K562 (cell line): ENCODE data around the gene ARF4. TPM values are rescaled to one million over a fixed set of nuclear protein-coding genes. Genes with fewer than 3 reads are reported as not detected.

ENCODE experiments used
- ARID4B ChIP-seq: sonication (generic); formaldehyde crosslinking; IDR thresholded peaks from 2 replicates; pipeline ENCODE4 v1.8.0; 2022; ENCODE audit warnings: mild to moderate bottlenecking, missing genetic modification reagents
- CBFB ChIP-seq: sonication (generic); formaldehyde crosslinking; IDR thresholded peaks from 2 replicates; pipeline ENCODE4 v1.4.0; 2020; ENCODE audit warnings: mild to moderate bottlenecking, missing genetic modification reagents
- DACH1 ChIP-seq: fragments of 450-650 bp; IDR thresholded peaks from 2 replicates; pipeline ENCODE4 v1.6.1; 2018; ENCODE audit not compliant: partially characterized antibody
- ETV6 ChIP-seq, 3 experiments: fragments of 150-350 bp in 1 of 3; sonication (generic) in 1 of 3; formaldehyde crosslinking in 1 of 3; IDR thresholded peaks; 2 replicates each; pipeline versions ENCODE4 v1.6.1 to v1.8.0; 2014 to 2022; ENCODE audit warnings: borderline replicate concordance in 2 of 3, low read depth in 2 of 3, antibody characterized with exemption in 1 of 3, low read length in 1 of 3, mild to moderate bottlenecking in 1 of 3, missing genetic modification reagents in 1 of 3
- KHSRP ChIP-seq: fragments of 450-650 bp; IDR thresholded peaks from 2 replicates; pipeline ENCODE4 v1.6.1; 2017
- MAX ChIP-seq: sonication (generic); formaldehyde crosslinking; IDR thresholded peaks from 2 replicates; pipeline ENCODE4 v1.9.0; 2022; ENCODE audit warnings: mild to moderate bottlenecking, missing genetic modification reagents
- MTA1 ChIP-seq: fragments of 450-650 bp; IDR thresholded peaks from 2 replicates; pipeline ENCODE4 v1.6.1; 2017; ENCODE audit warnings: borderline replicate concordance
- NCOR1 ChIP-seq: fragments of 450-650 bp; IDR thresholded peaks from 2 replicates; pipeline ENCODE4 v1.6.1; 2016; ENCODE audit warnings: mild to moderate bottlenecking, moderate library complexity
- POLR2AphosphoS2 ChIP-seq: IDR thresholded peaks from 2 replicates; pipeline ENCODE4 v1.6.1; 2012; ENCODE audit warnings: low read length, improper control_type of control experiment
- RAD51 ChIP-seq: fragments of 450-650 bp; IDR thresholded peaks from 2 replicates; pipeline ENCODE4 v1.7.1; 2016; ENCODE audit warnings: low read depth, mild to moderate bottlenecking, borderline replicate concordance
- RBM39 ChIP-seq: fragments of 200-400 bp; formaldehyde crosslinking; optimal IDR thresholded peaks from 2 replicates; pipeline ENCODE3; 2018; ENCODE audit warnings: low read depth, low read length
- RFX1 ChIP-seq: fragments of 450-650 bp; IDR thresholded peaks from 2 replicates; pipeline ENCODE4 v1.6.1; 2016; ENCODE audit warnings: mild to moderate bottlenecking, moderate library complexity
- SMARCC2 ChIP-seq: fragments of 450-650 bp; IDR thresholded peaks from 2 replicates; pipeline ENCODE4 v1.6.1; 2017; ENCODE audit warnings: antibody characterized with exemption, moderate library complexity, mild to moderate bottlenecking, low read depth
- SRSF3 ChIP-seq: fragments of 200-400 bp; formaldehyde crosslinking; IDR thresholded peaks from 2 replicates; pipeline ENCODE4 v1.6.1; 2016; ENCODE audit warnings: mild to moderate bottlenecking, low read length, moderate library complexity; ENCODE audit not compliant: insufficient read depth
- TAF1 ChIP-seq: IDR thresholded peaks from 2 replicates; pipeline ENCODE4 v1.6.1; 2011; ENCODE audit warnings: mild to moderate bottlenecking, low read length, moderate library complexity; ENCODE audit not compliant: insufficient read depth, control insufficient read depth, severe bottlenecking; ENCODE audit errors: extremely low read depth
- XRCC3 ChIP-seq: fragments of 450-650 bp; IDR thresholded peaks from 2 replicates; pipeline ENCODE4 v1.6.1; 2017; ENCODE audit warnings: mild to moderate bottlenecking, moderate library complexity
- YBX1 ChIP-seq: fragments of 450-650 bp; IDR thresholded peaks from 2 replicates; pipeline ENCODE4 v1.7.1; 2016; ENCODE audit warnings: mild to moderate bottlenecking
- YY1 ChIP-seq, 3 experiments: IDR thresholded peaks; 2 replicates each; pipeline ENCODE4 v1.6.1; 2011; ENCODE audit warnings: low read length in 2 of 3, mild to moderate bottlenecking in 2 of 3, moderate library complexity in 2 of 3, borderline replicate concordance in 1 of 3, control low read depth in 1 of 3, low read depth in 1 of 3; ENCODE audit not compliant: insufficient read depth in 3 of 3, insufficient replicate concordance in 2 of 3, control insufficient read depth in 1 of 3, insufficient read length in 1 of 3; ENCODE audit errors: extremely low read depth in 1 of 3
- ZBTB9 ChIP-seq: fragments of 450-650 bp; formaldehyde crosslinking; IDR thresholded peaks from 2 replicates; pipeline ENCODE4 v1.4.0; 2020; ENCODE audit warnings: mild to moderate bottlenecking, moderate library complexity
- ZFX ChIP-seq: sonication (generic); formaldehyde crosslinking; IDR thresholded peaks from 2 replicates; pipeline ENCODE4 v1.8.0; 2022; ENCODE audit warnings: mild to moderate bottlenecking, missing genetic modification reagents, moderate library complexity
- ZNF507 ChIP-seq: conservative IDR thresholded peaks from 2 replicates; pipeline ENCODE4 v1.6.1; 2017; ENCODE audit warnings: missing genetic modification characterization, missing compliant biosample characterization
- ZNF766 ChIP-seq: fragments of 200-800 bp; sonication (Bioruptor generic); conservative IDR thresholded peaks from 2 replicates; pipeline ENCODE4 v1.6.1; 2016; ENCODE audit warnings: missing genetic modification characterization, missing compliant biosample characterization
- ZNF785 ChIP-seq: fragments of 250-450 bp; sonication (Bioruptor Pico); IDR thresholded peaks from 2 replicates; pipeline ENCODE4 v1.4.0; 2020; ENCODE audit warnings: mild to moderate bottlenecking
- polyA plus RNA-seq, 8 experiments: library from polyadenylated mRNA; depleted of rRNA in 4 of 8; stranded (reverse) in 5 of 8; unstranded in 3 of 8; fragments of >200 nt; fragmentation: Nextera tagmentation in 2 of 8; fragmentation: Illumina TruSeq in 1 of 8; extraction: Ambion mirVana in 2 of 8; extraction: Trizol in 1 of 8; gene quantifications; 2 replicates each; pipeline versions ENCODE4 v1.2.1 to v1.2.3, GENCODE V29; 2011 to 2014; ENCODE audit warnings: inconsistent platforms in 1 of 8, missing spikeins in 1 of 8
- total RNA-seq, 7 experiments: library from RNA; depleted of rRNA in 6 of 7; stranded (reverse); fragments of >200 nt in 6 of 7; fragmentation: Illumina TruSeq in 2 of 7; extraction: Trizol in 2 of 7; gene quantifications; 2 replicates each; pipeline versions ENCODE4 v1.2.1 to v1.2.3, GENCODE V29; 2011 to 2021; ENCODE audit warnings: low replicate concordance in 1 of 7

ARF4 gene
- total and polyA plus RNA-seq, 9 of the 15 experiments (the other 6 are each of a cell fraction or from before 2014, with no cell fraction given), result 41.1 to 273 (median 83.8) TPM

- no peak; the same call in 1 of the 2 replicates for TF ChIP-seq ARID4B
- 0 out of 2 replicates have a peak, but pooled peaks have one; percentile 35 for TF ChIP-seq ZBTB9 (CRISPR knock-in tag)
- no peak for TF ChIP-seq MAX
- TF ChIP-seq ZNF507 (tag), result no peak
- no peak for TF ChIP-seq CBFB (CRISPR knock-in tag)
- no peak for TF ChIP-seq ZNF785 (CRISPR knock-in tag)
- TF ChIP-seq SRSF3, result peak; percentile 43; the same call in 1 of the 2 replicates
- TF ChIP-seq RFX1, result no peak
- no peak for TF ChIP-seq POLR2AphosphoS2
- TF ChIP-seq KHSRP, result no peak
- TF ChIP-seq ETV6 (IDR thresholded peaks at IDR 0.05; ENCODE audit: borderline replicate concordance in 1 of 2, low read depth in 2 of 2, low read length in 1 of 2), result no peak
- no peak for TF ChIP-seq ETV6 (CRISPR knock-in tag; IDR thresholded peaks at IDR 0.05; ENCODE audit: borderline replicate concordance)
- TF ChIP-seq SMARCC2, result no peak
- no peak for TF ChIP-seq RAD51
- peak; percentile 3; the same call in 1 of the 2 replicates for TF ChIP-seq NCOR1
- no peak for TF ChIP-seq ZNF766 (CRISPR knock-in tag)
- TF ChIP-seq ZFX (CRISPR knock-in tag), result no peak
- no peak for TF ChIP-seq DACH1
- no peak for TF ChIP-seq YY1 (IDR thresholded peaks at IDR 0.05; ENCODE audit: borderline replicate concordance in 1 of 3, control insufficient read depth in 1 of 3, extremely low read depth in 1 of 3, insufficient read depth in 3 of 3, insufficient read length in 1 of 3, insufficient replicate concordance in 2 of 3, low read depth in 1 of 3, low read length in 2 of 3)
- TF ChIP-seq MTA1, result no peak
- TF ChIP-seq XRCC3, result no peak
- peak; percentile 19 for TF ChIP-seq TAF1
- no peak for TF ChIP-seq RBM39
- no peak for TF ChIP-seq YBX1
Measured at GRCh38 chr3:57596495-57597126, 533 bp downstream of the ARF4 start (continued).
